Measurements from ENCODE around the gene CLDN7. TPM values are rescaled to one million over a fixed set of nuclear protein-coding genes. Genes with fewer than 3 reads are reported as not detected.
A peak's percentile ranks its signal among the peaks of the same experiment; 100 is the strongest.

The CLDN7 gene
- total RNA-seq, 1 experiment from 2014 or later, result 177 TPM

DNA sequence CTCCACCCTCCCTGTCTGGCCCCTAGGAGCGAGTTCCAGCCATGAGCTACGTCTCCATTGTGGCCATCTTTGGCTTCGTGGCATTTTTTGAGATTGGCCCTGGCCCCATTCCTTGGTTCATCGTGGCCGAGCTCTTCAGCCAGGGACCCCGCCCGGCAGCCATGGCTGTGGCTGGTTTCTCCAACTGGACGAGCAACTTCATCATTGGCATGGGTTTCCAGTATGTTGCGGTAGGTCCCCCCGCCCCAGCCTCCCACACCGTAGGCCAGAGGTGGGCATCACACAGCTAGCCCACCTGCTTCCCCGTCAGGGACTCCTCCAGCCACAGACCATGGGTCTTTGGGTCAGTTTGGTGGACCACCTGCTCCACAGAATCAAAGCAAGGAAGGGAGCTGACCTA is 23.4 kb upstream of the CLDN7 start:
- TF ChIP-seq, protein P1, sequence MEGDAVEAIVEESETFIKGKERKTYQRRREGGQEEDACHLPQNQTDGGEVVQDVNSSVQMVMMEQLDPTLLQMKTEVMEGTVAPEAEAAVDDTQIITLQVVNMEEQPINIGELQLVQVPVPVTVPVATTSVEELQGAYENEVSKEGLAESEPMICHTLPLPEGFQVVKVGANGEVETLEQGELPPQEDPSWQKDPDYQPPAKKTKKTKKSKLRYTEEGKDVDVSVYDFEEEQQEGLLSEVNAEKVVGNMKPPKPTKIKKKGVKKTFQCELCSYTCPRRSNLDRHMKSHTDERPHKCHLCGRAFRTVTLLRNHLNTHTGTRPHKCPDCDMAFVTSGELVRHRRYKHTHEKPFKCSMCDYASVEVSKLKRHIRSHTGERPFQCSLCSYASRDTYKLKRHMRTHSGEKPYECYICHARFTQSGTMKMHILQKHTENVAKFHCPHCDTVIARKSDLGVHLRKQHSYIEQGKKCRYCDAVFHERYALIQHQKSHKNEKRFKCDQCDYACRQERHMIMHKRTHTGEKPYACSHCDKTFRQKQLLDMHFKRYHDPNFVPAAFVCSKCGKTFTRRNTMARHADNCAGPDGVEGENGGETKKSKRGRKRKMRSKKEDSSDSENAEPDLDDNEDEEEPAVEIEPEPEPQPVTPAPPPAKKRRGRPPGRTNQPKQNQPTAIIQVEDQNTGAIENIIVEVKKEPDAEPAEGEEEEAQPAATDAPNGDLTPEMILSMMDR (conservative IDR thresholded peaks at IDR 0.05), result no peak
- Histone ChIP-seq H2AFZ (ENCODE audit: low read length) (no peak overlapping the region), H3T11ph (ENCODE audit: low read length) (no peak overlapping the region), H3K9ac (ENCODE audit: extremely low read depth, insufficient read length, low read length) (no peak overlapping the region), H3K23me2 (ENCODE audit: insufficient read length, low read depth, low read length, poor library complexity, severe bottlenecking) (peaks cover 10% of the 10 kb centered on the region), H2AK5ac (ENCODE audit: insufficient read length, low read length) (no peak overlapping the region), H3K27me3 (ENCODE audit: insufficient read depth, low read length) (no peaks in the 10 kb centered on the region), H3K56ac (ENCODE audit: insufficient read length, low read depth, low read length) (no peak overlapping the region), H2BK5ac (ENCODE audit: insufficient read length, low read length) (no peak overlapping the region), H3K27ac (ENCODE audit: insufficient read length, low read depth, low read length) (no peak overlapping the region), H3K79me1 (ENCODE audit: insufficient read depth, low read depth, low read length, poor library complexity, severe bottlenecking) (no peaks in the 10 kb centered on the region), H3K4me2 (ENCODE audit: insufficient read depth, insufficient read length, low read length) (no peak overlapping the region), H3K14ac (ENCODE audit: insufficient read depth, low read length) (no peak overlapping the region), H4K20me1 (ENCODE audit: control insufficient read depth, insufficient read depth, insufficient read length) (no peaks in the 10 kb centered on the region), H4K8ac (replicated peaks; ENCODE audit: insufficient read length, low read depth, low read length) (no peak overlapping the region), H3K79me2 (ENCODE audit: insufficient read depth, low read length) (no peaks in the 10 kb centered on the region), H3K4ac (ENCODE audit: low read depth, low read length) (no peak overlapping the region), H4K91ac (ENCODE audit: insufficient read length, low read depth, low read length) (no peak overlapping the region), H3K9me3 (ENCODE audit: control insufficient read depth, low read depth, low read length) (no peaks in the 10 kb centered on the region), H2BK15ac (ENCODE audit: low read depth, low read length) (no peak overlapping the region), H2BK12ac (ENCODE audit: insufficient read length, low read depth, low read length) (no peak overlapping the region), H4K5ac (ENCODE audit: insufficient read length, low read depth, low read length) (no peak overlapping the region), H3K4me1 (ENCODE audit: insufficient read depth, low read length) (no peaks in the 10 kb centered on the region; the same call in 1 of the 2 replicates), H2BK120ac (ENCODE audit: low read depth, low read length, poor library complexity, severe bottlenecking) (no peak overlapping the region), H3K18ac (ENCODE audit: insufficient read length, low read depth, low read length) (no peak overlapping the region), H3K23ac (ENCODE audit: insufficient read length, low read depth, low read length) (no peak overlapping the region), H2BK20ac (ENCODE audit: low read depth, low read length, poor library complexity, severe bottlenecking) (no peak overlapping the region)
- whole genome bisulfite sequencing (ENCODE audit: extremely low coverage, insufficient read length, low lambda C conversion rate), result no CpG with 5 or more reads among the region's 12 CpGs
- Mint-ChIP-seq H3K27me3 (ENCODE audit: low read depth) (peaks cover 17% of the 10 kb centered on the region), H3K9me3 (no peaks in the 10 kb centered on the region), H3K36me3 (ENCODE audit: insufficient read depth in 1 of 3, low read depth in 3 of 3) (peaks cover 2 to 25% (median 11%) of the 10 kb centered on the region in 3 experiments; a peak in 5 of 7 replicates), H3K27ac (no peak overlapping the region), H3K4me3 (0 out of 5 replicates have a peak overlapping the region, but pooled peaks of 1 of the 2 experiments have one; percentile 14), H3K4me1 (peaks cover 10 to 21% of the 10 kb centered on the region in 2 experiments)
- DNase-seq, result no peak

All from H9 (cell line).